Activated naive CD4-positive, alpha-beta T cell treated with anti-CD3 and anti-CD28 coated beads, Interleukin-2, amount 50 U/mL, for 16 hours (primary cell): Measurements from ENCODE around the gene MSH6.

Source experiments
- DNase-seq: peaks from one replicate; pipeline ENCODE4 v3.0.0-alpha.2; 2020

MSH6 gene

GRCh38 chr2:47782671-47783485, at the start of gene MSH6:
TSS of gene MSH6 (plus strand) at chr2:47783145. CDS start at chr2:47783234, 89 bp downstream.
- DNase-seq, result peak; percentile 91

- DNase-seq, result no peak
Measured at GRCh38 chr2:47735136-47735869, 47.6 kb upstream of the MSH6 start.

- DNase-seq, result no peak
Measured at GRCh38 chr2:47735912-47736311, 47.0 kb upstream of the MSH6 start.

- no peak for DNase-seq
Measured at GRCh38 chr2:47737191-47737975, 45.6 kb upstream of the MSH6 start.

- no peak for DNase-seq
Measured at GRCh38 chr2:47738331-47738730, 44.6 kb upstream of the MSH6 start.

GRCh38 chr2:47741101-47741500, 41.8 kb upstream of the MSH6 start:
- DNase-seq, result no peak

- DNase-seq, result no peak
Measured at GRCh38 chr2:47741637-47742036, 41.3 kb upstream of the MSH6 start.

- DNase-seq, result no peak
Measured at GRCh38 chr2:47744074-47744473, 38.9 kb upstream of the MSH6 start.

GRCh38 chr2:47747878-47748277, 35.1 kb upstream of the MSH6 start:
- no peak for DNase-seq

- no peak for DNase-seq
Measured at GRCh38 chr2:47751856-47752414, 31.0 kb upstream of the MSH6 start.

GRCh38 chr2:47767497-47767844, 15.5 kb upstream of the MSH6 start:
- no peak for DNase-seq

- DNase-seq, result peak; percentile 73
Measured at GRCh38 chr2:47767880-47768609, 14.9 kb upstream of the MSH6 start.

GRCh38 chr2:47769318-47769717, 13.6 kb upstream of the MSH6 start:
- DNase-seq, result no peak

- no peak for DNase-seq
Measured at GRCh38 chr2:47771211-47771610, 11.7 kb upstream of the MSH6 start.

GRCh38 chr2:47772343-47772742, 10.6 kb upstream of the MSH6 start:
- no peak for DNase-seq

- DNase-seq, result no peak
Measured at GRCh38 chr2:47774567-47774966, 8.4 kb upstream of the MSH6 start.

GRCh38 chr2:47777277-47777937, 5.5 kb upstream of the MSH6 start:
- DNase-seq, result no peak

GRCh38 chr2:47778698-47779425, 4.1 kb upstream of the MSH6 start:
- no peak for DNase-seq

GRCh38 chr2:47779426-47779790, 3.5 kb upstream of the MSH6 start:
- no peak for DNase-seq

- DNase-seq, result no peak
Measured at GRCh38 chr2:47782381-47782670, 619 bp upstream of the MSH6 start.
